Ramos (cell line): ENCODE data around the gene SLC9A4.

Source experiments
- in situ Hi-C: fragments of 300-500 bp; cut with MboI; formaldehyde crosslinking; loops from one replicate; pipeline ENCODE4 v1.14.3; 2022; ENCODE audit warnings: low sequenced_read_pairs; ENCODE audit not compliant: unreplicated experiment

Gene SLC9A4

GRCh38 chr2:102473020-102473419, at the start of gene SLC9A4:
Gene SLC9A4, plus strand, starts transcription at chr2:102473226. Its CDS starts 534 bp downstream, at chr2:102473760.
- in situ Hi-C loops, result no loop called here

- in situ Hi-C loops, result no loop called here
These were observed 49.7 kb upstream of the SLC9A4 start for GRCh38 chr2:102423368-102423767.

GRCh38 chr2:102424754-102425153, 48.3 kb upstream of the SLC9A4 start:
- in situ Hi-C loops, result no loop called here

GRCh38 chr2:102425441-102426132, 47.4 kb upstream of the SLC9A4 start:
- in situ Hi-C loops, result no loop called here

DNA sequence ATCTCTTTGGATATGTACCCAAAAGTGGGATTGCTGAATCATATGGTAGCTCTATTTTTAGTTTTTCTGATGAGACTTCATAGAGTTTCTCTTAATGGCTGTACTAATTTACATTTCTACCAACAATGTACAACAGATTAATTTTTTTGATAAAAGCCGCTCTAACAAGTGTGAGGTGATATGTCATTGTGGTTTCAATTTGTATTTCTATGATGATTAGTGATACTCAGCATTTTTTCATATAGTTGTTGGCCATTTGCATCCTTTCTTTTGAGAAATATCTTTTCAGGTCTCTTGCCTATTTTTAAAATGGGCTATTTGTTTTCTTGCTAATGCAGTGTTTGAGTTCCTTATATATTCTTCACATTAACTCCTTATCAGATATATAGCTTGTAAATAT, 45.8 kb upstream of the SLC9A4 start:
- in situ Hi-C loops, result no loop called here

GRCh38 chr2:102428573-102428972, 44.5 kb upstream of the SLC9A4 start:
- in situ Hi-C loops, result no loop called here

DNA sequence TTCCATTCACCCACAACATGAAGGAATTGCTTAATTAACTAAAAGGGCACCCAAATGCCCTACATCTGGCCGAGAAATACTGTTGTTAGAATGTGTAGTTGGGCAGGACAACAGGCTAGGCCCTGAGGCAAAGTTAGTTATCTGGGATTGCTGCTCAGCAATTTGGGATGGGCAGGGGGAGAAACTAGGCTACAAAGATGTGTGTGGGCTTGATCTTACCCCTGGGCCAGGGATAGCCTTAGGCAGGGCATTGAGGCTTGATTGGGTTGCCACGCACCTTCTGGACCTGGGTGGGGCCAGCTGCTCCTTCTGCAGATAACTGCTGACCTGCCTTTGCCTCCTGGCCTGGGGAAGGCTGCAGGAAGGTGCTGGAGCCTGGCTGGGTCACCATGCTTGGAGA, 40.6 kb upstream of the SLC9A4 start:
- in situ Hi-C loops, result loop anchor here (10.0 kb wide), 1 partner anchor 408 kb away; no protein-coding TSS in a partner anchor

- in situ Hi-C loops, result loop anchor here (10.0 kb wide), 1 partner anchor 409 kb away; no protein-coding TSS in a partner anchor
These were observed 38.9 kb upstream of the SLC9A4 start for GRCh38 chr2:102433973-102434654.

- in situ Hi-C loops, result loop anchor here (10.0 kb wide), 1 partner anchor 410 kb away; no protein-coding TSS in a partner anchor
These were observed 38.2 kb upstream of the SLC9A4 start for GRCh38 chr2:102434655-102435381.

DNA sequence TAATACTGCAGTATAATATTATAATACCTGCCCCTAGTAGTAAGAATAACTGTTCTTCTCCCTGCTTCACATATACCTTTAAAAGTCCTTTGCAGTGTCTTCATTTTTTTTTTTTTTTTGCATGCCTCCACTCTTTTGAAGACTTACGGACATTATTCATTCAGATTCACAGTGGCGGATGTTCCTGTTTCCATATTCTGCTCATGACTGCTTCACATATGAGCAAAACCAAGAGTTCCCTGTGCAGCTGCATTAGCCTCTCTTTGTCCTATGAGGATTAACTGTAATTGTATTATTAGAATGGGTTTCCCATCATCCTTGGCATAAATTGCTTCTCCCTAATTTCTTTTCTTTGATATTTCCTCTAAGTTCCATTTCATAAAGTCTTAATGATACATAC, 37.3 kb upstream of the SLC9A4 start:
- in situ Hi-C loops, result loop anchor here (10.0 kb wide), 1 partner anchor 411 kb away; no protein-coding TSS in a partner anchor

GRCh38 chr2:102436323-102436722, 36.7 kb upstream of the SLC9A4 start:
- in situ Hi-C loops, result loop anchor here (10.0 kb wide), 1 partner anchor 412 kb away; no protein-coding TSS in a partner anchor

- in situ Hi-C loops, result loop anchor here (10.0 kb wide), 1 partner anchor 412 kb away; no protein-coding TSS in a partner anchor
These were observed 35.9 kb upstream of the SLC9A4 start for GRCh38 chr2:102437122-102437521.

DNA sequence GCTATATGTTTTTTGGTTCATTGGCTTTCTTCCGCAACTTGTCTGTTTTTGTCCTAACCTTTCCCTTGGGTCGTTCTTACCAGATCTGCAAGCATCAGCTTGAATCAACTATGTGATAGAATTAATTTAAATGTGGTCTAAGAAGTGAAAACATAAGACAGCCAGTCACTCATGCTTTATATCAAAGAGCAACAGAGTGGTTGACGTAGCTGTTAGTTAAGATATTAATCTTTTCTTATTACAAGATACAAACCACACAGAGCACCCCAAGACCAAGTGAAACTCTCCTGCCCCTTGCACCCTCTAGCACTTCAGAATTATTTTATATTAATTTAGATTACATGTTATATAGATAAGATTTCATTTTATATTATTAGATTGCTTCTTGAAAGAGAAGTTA, 34.9 kb upstream of the SLC9A4 start:
- in situ Hi-C loops, result loop anchor here (10.0 kb wide), 1 partner anchor 413 kb away; no protein-coding TSS in a partner anchor

- in situ Hi-C loops, result loop anchor here (10.0 kb wide), 1 partner anchor 414 kb away; no protein-coding TSS in a partner anchor
These were observed 34.4 kb upstream of the SLC9A4 start for GRCh38 chr2:102438578-102438977.

DNA sequence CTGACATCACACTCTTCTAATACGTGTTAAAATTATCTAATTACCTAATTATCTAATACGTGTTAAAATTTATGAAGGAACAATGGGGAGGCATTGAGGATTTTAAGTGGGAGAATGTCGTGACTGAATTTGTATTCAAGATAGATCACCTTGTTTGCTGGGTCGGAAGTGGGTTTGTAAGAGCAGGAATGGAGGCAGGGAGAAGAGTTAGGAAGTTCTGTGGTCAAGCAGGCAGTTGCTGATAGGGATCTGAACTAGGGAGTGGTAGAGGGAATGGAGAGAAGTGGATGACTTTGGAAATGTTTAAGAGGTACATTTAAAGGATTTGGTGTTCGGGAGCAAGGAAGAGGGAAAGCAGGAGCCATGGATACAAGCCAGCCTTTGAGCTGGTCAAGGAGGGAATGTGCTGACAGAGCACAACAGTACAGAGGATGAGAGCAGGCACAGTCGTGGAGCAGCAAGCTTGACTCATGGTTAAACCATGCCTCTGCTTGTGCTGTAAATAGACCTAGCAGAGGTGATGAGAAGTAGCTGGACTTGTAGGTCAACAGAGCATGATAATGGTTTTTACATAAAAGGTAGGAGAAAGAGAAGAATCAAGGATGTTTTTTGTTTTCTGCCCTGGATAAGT, 33.8 kb upstream of the SLC9A4 start:
- in situ Hi-C loops, result loop anchor here (10.0 kb wide), 1 partner anchor 414 kb away; no protein-coding TSS in a partner anchor

DNA sequence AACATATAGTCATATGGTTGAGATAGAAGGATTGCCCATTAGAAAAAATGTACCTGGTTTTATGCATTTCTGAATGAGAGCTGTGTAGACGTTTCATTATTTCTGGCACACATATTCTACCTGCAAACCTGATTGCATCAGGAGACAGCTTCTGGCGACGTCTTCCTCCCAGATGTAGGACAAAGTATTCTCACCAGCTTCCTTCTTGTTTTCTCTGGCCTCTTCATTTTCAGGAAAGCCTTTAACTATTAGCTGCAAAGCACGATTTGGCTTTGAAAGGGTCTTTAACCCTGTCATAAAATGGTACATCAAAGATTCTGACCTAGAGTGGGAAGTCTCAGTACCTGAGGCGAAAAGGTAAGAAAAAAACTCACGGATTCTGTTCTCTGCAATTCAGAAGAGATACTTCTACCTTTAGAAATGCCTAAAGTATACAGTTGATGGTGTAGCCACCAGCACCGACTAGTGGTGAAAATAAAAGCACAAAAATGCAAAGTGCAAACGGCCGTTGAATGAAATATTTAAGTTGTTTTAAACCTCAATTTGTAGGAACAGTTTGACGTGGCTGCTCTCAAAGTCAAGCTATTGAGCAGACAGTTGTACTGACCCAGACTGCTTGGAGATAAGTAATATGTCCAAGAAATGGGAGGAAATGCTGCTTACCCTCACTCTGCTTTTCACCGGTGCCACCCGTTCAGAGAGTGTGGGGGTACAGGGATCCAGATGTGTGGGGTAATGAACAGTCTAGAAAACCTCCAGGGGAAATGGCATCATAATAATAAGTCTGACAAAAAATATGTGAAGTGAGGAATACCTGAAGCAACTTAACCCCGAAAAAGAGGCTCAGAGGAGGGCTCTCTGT, 29.8 kb upstream of the SLC9A4 start:
- in situ Hi-C loops, result no loop called here

- in situ Hi-C loops, result no loop called here
These were observed 28.8 kb upstream of the SLC9A4 start for GRCh38 chr2:102444233-102444632.

- in situ Hi-C loops, result no loop called here
These were observed 26.1 kb upstream of the SLC9A4 start for GRCh38 chr2:102446936-102447335.

GRCh38 chr2:102449370-102449974, 23.6 kb upstream of the SLC9A4 start:
- in situ Hi-C loops, result no loop called here
